Keratinocyte (primary cell): ENCODE results near the gene MTMR4. TPM values are rescaled to one million over a fixed set of nuclear protein-coding genes. Genes with fewer than 3 reads are reported as not detected.

Experiments used
- DNase-seq: peaks from one replicate; pipeline ENCODE4 v3.0.0-alpha.2; 2011; ENCODE audit warnings: low read depth, missing footprints, low spot score
- FAIRE-seq: peaks from 2 replicates; lab custom pipeline; 2011; peaks lifted over from hg19 to GRCh38; lab: Jason Lieb, UNC
- H2AFZ ChIP-seq: 2 replicates; pipeline ENCODE4 v1.6.0; 2012; ENCODE audit warnings: low read length, control low read depth, inconsistent platforms; ENCODE audit not compliant: control insufficient read depth
- H3K27ac ChIP-seq: 2 replicates; pipeline ENCODE4 v1.5.1; 2011; ENCODE audit warnings: low read length; ENCODE audit not compliant: control insufficient read depth, insufficient read depth
- H3K27me3 ChIP-seq: 3 replicates; pipeline ENCODE4 v1.6.0; 2011; ENCODE audit warnings: low read length; ENCODE audit not compliant: control insufficient read depth, insufficient read depth; ENCODE audit errors: extremely low read depth
- H3K36me3 ChIP-seq, 2 experiments: 2 replicates in 1 of 2; 3 replicates in 1 of 2; pipeline ENCODE4 v1.5.1; 2011; ENCODE audit warnings: low read length in 2 of 2, mild to moderate bottlenecking in 1 of 2; ENCODE audit not compliant: control insufficient read depth in 2 of 2, insufficient read depth in 2 of 2; ENCODE audit errors: extremely low read depth in 1 of 2
- H3K4me1 ChIP-seq: 3 replicates; pipeline ENCODE4 v1.5.1; 2011; ENCODE audit warnings: low read length; ENCODE audit not compliant: control insufficient read depth, insufficient read depth; ENCODE audit errors: extremely low read depth
- H3K4me2 ChIP-seq: 3 replicates; pipeline ENCODE4 v1.6.0; 2011; ENCODE audit warnings: low read depth, low read length; ENCODE audit not compliant: control insufficient read depth, insufficient read depth; ENCODE audit errors: extremely low read depth
- H3K4me3 ChIP-seq, 3 experiments: fragments of 200-600 bp in 1 of 3; sonication (generic) in 1 of 3; 2 replicates in 2 of 3; 3 replicates in 1 of 3; pipeline ENCODE4 v1.5.1; 2011 to 2016; ENCODE audit warnings: low read length in 3 of 3, mild to moderate bottlenecking in 3 of 3, control low read depth in 2 of 3, inconsistent platforms in 1 of 3, low read depth in 1 of 3, mixed read lengths in 1 of 3, mixed run types in 1 of 3, moderate library complexity in 1 of 3; ENCODE audit not compliant: control insufficient read depth in 2 of 3, insufficient read depth in 2 of 3; ENCODE audit errors: extremely low read depth in 1 of 3
- H3K79me2 ChIP-seq: 2 replicates; pipeline ENCODE4 v1.6.0; 2012; ENCODE audit warnings: low read length; ENCODE audit not compliant: control insufficient read depth, insufficient read depth
- H3K9ac ChIP-seq: 3 replicates; pipeline ENCODE4 v1.6.0; 2011; ENCODE audit warnings: low read length; ENCODE audit not compliant: control insufficient read depth, insufficient read depth; ENCODE audit errors: extremely low read depth
- H3K9me1 ChIP-seq: 3 replicates; pipeline ENCODE4 v1.6.0; 2011; ENCODE audit warnings: low read length; ENCODE audit not compliant: control insufficient read depth, insufficient read depth; ENCODE audit errors: extremely low read depth
- H3K9me3 ChIP-seq: 2 replicates; pipeline ENCODE4 v1.5.1; 2012; ENCODE audit warnings: low read depth, low read length; ENCODE audit not compliant: control insufficient read depth
- H4K20me1 ChIP-seq: 3 replicates; pipeline ENCODE4 v1.6.0; 2011; ENCODE audit warnings: low read length; ENCODE audit not compliant: control insufficient read depth, insufficient read depth; ENCODE audit errors: extremely low read depth
- EZH2 ChIP-seq: IDR thresholded peaks from one replicate; pipeline ENCODE4 v1.6.1; 2012; ENCODE audit warnings: inconsistent platforms, mild to moderate bottlenecking, low read length, moderate library complexity
- dilution Hi-C: fragments of 300-500 bp; cut with MboI; formaldehyde crosslinking; loops from one replicate; pipeline ENCODE4 v1.7.0; 2020; ENCODE audit warnings: low sequenced_read_pairs; ENCODE audit not compliant: extremely low pct_ligation_motif_present
- polyA plus RNA-seq, 5 experiments: library from polyadenylated mRNA; depleted of rRNA in 3 of 5; stranded (reverse) in 3 of 5; stranded (forward) in 1 of 5; unstranded in 1 of 5; fragments of >200 nt; gene quantifications; 1 replicate in 1 of 5; 2 replicates in 3 of 5; 3 replicates in 1 of 5; pipeline versions ENCODE4 v1.2.1 to v1.2.3, GENCODE V29; 2011 to 2012; ENCODE audit warnings: missing spikeins in 2 of 5, low read depth in 1 of 5, low replicate concordance in 1 of 5
- TF ChIP-seq, protein P1 (sequence below), 3 experiments: IDR thresholded peaks in 1 of 3; conservative IDR thresholded peaks in 1 of 3; optimal IDR thresholded peaks in 1 of 3; 2 replicates in 2 of 3; 3 replicates in 1 of 3; pipeline versions ENCODE3 to v1.5.1; 2011; ENCODE audit warnings: low read length in 3 of 3, mild to moderate bottlenecking in 3 of 3, moderate library complexity in 2 of 3, control low read depth in 1 of 3, inconsistent platforms in 1 of 3; ENCODE audit not compliant: insufficient read depth in 2 of 3; ENCODE audit errors: extremely low read depth in 1 of 3

MTMR4 gene
- polyA plus RNA-seq, 1 donor (not counting 4 experiments of a cell fraction or from before 2014, with no cell fraction given) = 18.9 TPM

DNA sequence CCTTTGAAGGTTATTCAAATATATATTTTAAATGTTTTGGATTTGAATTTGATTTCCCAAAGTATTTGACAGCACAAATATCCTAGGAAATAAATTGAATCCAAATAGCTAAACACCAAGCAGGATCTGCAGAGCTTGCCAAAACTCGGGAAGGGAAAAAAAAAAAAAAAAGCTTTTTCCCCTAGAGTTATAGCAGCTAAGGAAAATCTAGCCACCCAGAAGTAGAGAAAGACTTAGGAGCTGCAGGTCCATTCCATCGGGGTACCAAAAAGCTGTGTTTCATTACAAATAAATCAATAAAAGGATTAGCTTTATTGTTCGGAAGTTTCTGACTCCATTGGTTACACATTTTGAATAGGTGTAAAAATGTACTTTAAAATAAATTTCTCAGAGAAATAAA, 45.5 kb downstream of the MTMR4 start:
- no peak overlapping the region for H3K4me2 ChIP-seq
- no peaks in the 10 kb centered on the region for H3K9me3 ChIP-seq
- TF ChIP-seq, protein P1, sequence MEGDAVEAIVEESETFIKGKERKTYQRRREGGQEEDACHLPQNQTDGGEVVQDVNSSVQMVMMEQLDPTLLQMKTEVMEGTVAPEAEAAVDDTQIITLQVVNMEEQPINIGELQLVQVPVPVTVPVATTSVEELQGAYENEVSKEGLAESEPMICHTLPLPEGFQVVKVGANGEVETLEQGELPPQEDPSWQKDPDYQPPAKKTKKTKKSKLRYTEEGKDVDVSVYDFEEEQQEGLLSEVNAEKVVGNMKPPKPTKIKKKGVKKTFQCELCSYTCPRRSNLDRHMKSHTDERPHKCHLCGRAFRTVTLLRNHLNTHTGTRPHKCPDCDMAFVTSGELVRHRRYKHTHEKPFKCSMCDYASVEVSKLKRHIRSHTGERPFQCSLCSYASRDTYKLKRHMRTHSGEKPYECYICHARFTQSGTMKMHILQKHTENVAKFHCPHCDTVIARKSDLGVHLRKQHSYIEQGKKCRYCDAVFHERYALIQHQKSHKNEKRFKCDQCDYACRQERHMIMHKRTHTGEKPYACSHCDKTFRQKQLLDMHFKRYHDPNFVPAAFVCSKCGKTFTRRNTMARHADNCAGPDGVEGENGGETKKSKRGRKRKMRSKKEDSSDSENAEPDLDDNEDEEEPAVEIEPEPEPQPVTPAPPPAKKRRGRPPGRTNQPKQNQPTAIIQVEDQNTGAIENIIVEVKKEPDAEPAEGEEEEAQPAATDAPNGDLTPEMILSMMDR (optimal IDR thresholded peaks at IDR 0.05 in 1 of 3, IDR thresholded peaks at IDR 0.05 in 1 of 3, conservative IDR thresholded peaks at IDR 0.05 in 1 of 3; ENCODE audit: extremely low read depth in 1 of 3, insufficient read depth in 2 of 3, low read length in 3 of 3) = no peak
- no peak for TF ChIP-seq EZH2
- H3K36me3 ChIP-seq = no peaks in the 10 kb centered on the region
- FAIRE-seq (no peak), DNase-seq (no peak)
- dilution Hi-C loops = no loop called here
- H4K20me1 ChIP-seq = no peaks in the 10 kb centered on the region
- no peaks in the 10 kb centered on the region for H3K79me2 ChIP-seq
- no peaks in the 10 kb centered on the region for H3K9me1 ChIP-seq
- H3K27me3 ChIP-seq = no peaks in the 10 kb centered on the region
- no peak overlapping the region for H2AFZ ChIP-seq
- no peak overlapping the region for H3K9ac ChIP-seq
- no peaks in the 10 kb centered on the region for H3K4me1 ChIP-seq
- no peak overlapping the region for H3K4me3 ChIP-seq
- no peak overlapping the region for H3K27ac ChIP-seq

DNA sequence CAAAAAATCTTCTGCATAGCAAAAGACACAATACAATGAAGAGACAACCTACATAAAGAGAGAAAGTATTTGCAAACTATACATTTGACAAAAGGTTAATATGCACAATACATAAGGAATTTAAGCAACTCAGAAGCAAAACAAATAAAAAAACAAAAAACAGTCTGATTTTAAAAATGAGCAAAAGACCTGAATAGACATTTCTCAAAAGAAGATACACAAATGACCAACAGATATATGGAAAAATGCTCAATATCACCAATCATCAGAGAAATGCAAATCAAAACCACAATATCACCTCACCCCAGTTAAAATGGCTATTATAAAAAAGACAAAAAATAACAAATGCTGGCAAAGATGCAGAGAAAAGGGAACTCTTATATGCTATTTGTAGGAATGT, 58.9 kb downstream of the MTMR4 start:
- Histone ChIP-seq H3K36me3 (no peaks in the 10 kb centered on the region), H3K9ac (no peak overlapping the region), H3K27ac (no peak overlapping the region), H2AFZ (no peak overlapping the region), H4K20me1 (no peaks in the 10 kb centered on the region), H3K79me2 (no peaks in the 10 kb centered on the region), H3K4me3 (no peak overlapping the region), H3K9me1 (no peaks in the 10 kb centered on the region), H3K9me3 (no peaks in the 10 kb centered on the region), H3K4me2 (no peak overlapping the region), H3K27me3 (no peaks in the 10 kb centered on the region), H3K4me1 (no peaks in the 10 kb centered on the region)
- FAIRE-seq (no peak), DNase-seq (no peak)
- dilution Hi-C loops = no loop called here
- TF ChIP-seq EZH2 = no peak
- TF ChIP-seq, protein P1 (optimal IDR thresholded peaks at IDR 0.05 in 1 of 3, IDR thresholded peaks at IDR 0.05 in 1 of 3, conservative IDR thresholded peaks at IDR 0.05 in 1 of 3; ENCODE audit: extremely low read depth in 1 of 3, insufficient read depth in 2 of 3, low read length in 3 of 3) = no peak
